Peyer's patch (tissue), 4 donors: Measurements from ENCODE around the gene LINGO4. TPM values are rescaled to one million over a fixed set of nuclear protein-coding genes. Genes with fewer than 3 reads are reported as not detected.

Experiments
- DNase-seq, 3 donors: peaks; one replicate each; pipeline ENCODE4 v3.0.0-alpha.2; 2017 to 2019
- H3K27ac ChIP-seq, 4 donors: fragments of 200-600 bp; sonication (generic); one replicate each; pipeline ENCODE4 v1.5.1; 2016 to 2019
- H3K27me3 ChIP-seq, 2 donors: fragments of 200-600 bp; sonication (generic); one replicate each; pipeline ENCODE4 v1.5.1; 2019
- H3K36me3 ChIP-seq, 3 donors: fragments of 200-600 bp; sonication (generic); one replicate each; pipeline ENCODE4 v1.5.1; 2016 to 2019
- H3K4me1 ChIP-seq, 4 donors: fragments of 200-600 bp; sonication (generic); one replicate each; pipeline ENCODE4 v1.5.1; 2016 to 2019
- H3K4me3 ChIP-seq, 4 donors: fragments of 200-600 bp; sonication (generic); 1 replicate in 3 of 4; 2 replicates in 1 of 4; pipeline ENCODE4 v1.5.1; 2016 to 2019; ENCODE audit warnings: mild to moderate bottlenecking in 1 of 4
- H3K9me3 ChIP-seq, 4 donors: fragments of 200-600 bp; sonication (generic); one replicate each; pipeline ENCODE4 v1.5.1; 2016 to 2019; ENCODE audit warnings: mild to moderate bottlenecking in 1 of 4
- CTCF ChIP-seq, 6 experiments: fragments of 450-650 bp in 4 of 6; fragments of 200-600 bp in 2 of 6; sonication (generic) in 1 of 6; IDR thresholded peaks; one replicate each; pipeline ENCODE4 v1.5.1; 2017 to 2019; ENCODE audit warnings: antibody characterized with exemption in 6 of 6, mild to moderate bottlenecking in 3 of 6, moderate library complexity in 1 of 6
- POLR2A ChIP-seq, 2 donors: fragments of 450-650 bp; IDR thresholded peaks; one replicate each; pipeline ENCODE4 v1.5.1; 2017; ENCODE audit warnings: antibody characterized with exemption in 2 of 2, mild to moderate bottlenecking in 2 of 2, moderate library complexity in 2 of 2
- total RNA-seq, 4 donors: library from RNA; depleted of rRNA; stranded (reverse); fragments of >200 nt; gene quantifications; one replicate each; pipeline ENCODE4 v1.1.0, GENCODE V29; 2016

The LINGO4 gene
- total RNA-seq, 4 donors from 2014 or later, result 1.0 to 1.3 (median 1.1) TPM; not detected in 1

GRCh38 chr1:151829352-151830046 lies 24.3 kb upstream of the LINGO4 start:
- H3K36me3 ChIP-seq, result no peaks in the 10 kb centered on the region
- H3K27me3 ChIP-seq, result no peaks in the 10 kb centered on the region
- TF ChIP-seq CTCF (IDR thresholded peaks at IDR 0.05), result no peak
- no peak for TF ChIP-seq POLR2A (IDR thresholded peaks at IDR 0.05)
- no peak for DNase-seq
- H3K4me1 ChIP-seq, result peaks cover 0 to 39% (median 3%) of the 10 kb centered on the region in 4 donors
- H3K4me3 ChIP-seq, result no peak overlapping the region
- H3K27ac ChIP-seq, result peak overlapping the region in 1 of 4 donors; percentile 95
- H3K9me3 ChIP-seq, result no peaks in the 10 kb centered on the region

GRCh38 chr1:151828921-151829320 lies 23.7 kb upstream of the LINGO4 start:
- Histone ChIP-seq H3K27me3 (no peaks in the 10 kb centered on the region), H3K9me3 (no peaks in the 10 kb centered on the region), H3K4me3 (no peak overlapping the region), H3K4me1 (peaks cover 0 to 34% (median 3%) of the 10 kb centered on the region in 4 donors), H3K36me3 (no peaks in the 10 kb centered on the region), H3K27ac (no peak overlapping the region)
- TF ChIP-seq POLR2A (IDR thresholded peaks at IDR 0.05) (no peak), CTCF (IDR thresholded peaks at IDR 0.05) (no peak)
- DNase-seq, result no peak

GRCh38 chr1:151827853-151828252 lies 22.6 kb upstream of the LINGO4 start:
- no peaks in the 10 kb centered on the region for H3K36me3 ChIP-seq
- TF ChIP-seq CTCF (IDR thresholded peaks at IDR 0.05) (no peak), POLR2A (IDR thresholded peaks at IDR 0.05) (no peak)
- peaks cover 0 to 23% (median 3%) of the 10 kb centered on the region in 4 donors for H3K4me1 ChIP-seq
- peak overlapping the region in 1 of 4 donors; percentile 25 for H3K27ac ChIP-seq
- no peak overlapping the region for H3K4me3 ChIP-seq
- H3K27me3 ChIP-seq, result no peaks in the 10 kb centered on the region
- no peaks in the 10 kb centered on the region for H3K9me3 ChIP-seq
- DNase-seq, result no peak

GRCh38 chr1:151825751-151826660 lies 20.8 kb upstream of the LINGO4 start:
- no peak for TF ChIP-seq CTCF (IDR thresholded peaks at IDR 0.05)
- no peak for TF ChIP-seq POLR2A (IDR thresholded peaks at IDR 0.05)
- H3K27ac ChIP-seq, result peak overlapping the region in 1 of 4 donors; percentile 36

GRCh38 chr1:151825204-151825603 lies 20.0 kb upstream of the LINGO4 start:
- TF ChIP-seq CTCF (IDR thresholded peaks at IDR 0.05), result no peak
- no peak for TF ChIP-seq POLR2A (IDR thresholded peaks at IDR 0.05)
- Histone ChIP-seq H3K4me1 (peaks cover 0 to 14% (median 3%) of the 10 kb centered on the region in 4 donors), H3K27me3 (no peaks in the 10 kb centered on the region), H3K27ac (peak overlapping the region in 1 of 4 donors; percentile 36), H3K4me3 (no peak overlapping the region), H3K9me3 (no peaks in the 10 kb centered on the region), H3K36me3 (no peaks in the 10 kb centered on the region)
- DNase-seq, result no peak

More at GRCh38 chr1:151825751-151826660, 20.8 kb upstream of the LINGO4 start:
- DNase-seq, result peak in 1 of 3 donors; percentile 71
- no peaks in the 10 kb centered on the region for H3K36me3 ChIP-seq
- H3K4me1 ChIP-seq, result peaks cover 0 to 15% (median 3%) of the 10 kb centered on the region in 4 donors
- H3K4me3 ChIP-seq, result peak overlapping the region in 1 of 4 donors; percentile 10
- H3K9me3 ChIP-seq, result no peaks in the 10 kb centered on the region
- H3K27me3 ChIP-seq, result no peaks in the 10 kb centered on the region
